Activated naive CD8-positive, alpha-beta T cell (primary cell): ENCODE results near the gene PGAM2.

Experiments
- H3K27ac Mint-ChIP-seq: one replicate; pipeline ENCODE4 v1.8.0; 2021; ENCODE audit warnings: mixed read lengths
- H3K27me3 Mint-ChIP-seq: one replicate; pipeline ENCODE4 v1.8.0; 2021; ENCODE audit warnings: mixed read lengths
- H3K36me3 Mint-ChIP-seq: one replicate; pipeline ENCODE4 v1.8.0; 2021; ENCODE audit warnings: mixed read lengths
- H3K4me1 Mint-ChIP-seq: one replicate; pipeline ENCODE4 v1.8.0; 2021; ENCODE audit warnings: low read depth, mixed read lengths
- H3K4me3 Mint-ChIP-seq: one replicate; pipeline ENCODE4 v1.8.0; 2021; ENCODE audit warnings: mild to moderate bottlenecking, mixed read lengths
- H3K9me3 Mint-ChIP-seq: one replicate; pipeline ENCODE4 v1.8.0; 2021; ENCODE audit warnings: low read depth, mixed read lengths

PGAM2 gene

GRCh38 chr7:44097064-44097932 is 31.9 kb upstream of the PGAM2 start:
- Mint-ChIP-seq H3K27ac (no peak overlapping the region), H3K4me1 (peaks cover 14% of the 10 kb centered on the region), H3K4me3 (no peak overlapping the region), H3K9me3 (no peaks in the 10 kb centered on the region), H3K27me3 (no peaks in the 10 kb centered on the region), H3K36me3 (no peaks in the 10 kb centered on the region)

GRCh38 chr7:44096326-44096881 is 31.0 kb upstream of the PGAM2 start:
- Mint-ChIP-seq H3K4me3 (no peak overlapping the region), H3K36me3 (no peaks in the 10 kb centered on the region), H3K27me3 (no peaks in the 10 kb centered on the region), H3K9me3 (no peaks in the 10 kb centered on the region), H3K27ac (no peak overlapping the region), H3K4me1 (peaks cover 14% of the 10 kb centered on the region)

GRCh38 chr7:44095781-44096180 is 30.4 kb upstream of the PGAM2 start:
- Mint-ChIP-seq H3K4me1 (peaks cover 14% of the 10 kb centered on the region), H3K4me3 (no peak overlapping the region), H3K27me3 (peaks cover 2% of the 10 kb centered on the region), H3K9me3 (no peaks in the 10 kb centered on the region), H3K27ac (no peak overlapping the region), H3K36me3 (no peaks in the 10 kb centered on the region)

- Mint-ChIP-seq H3K27ac (no peak overlapping the region), H3K9me3 (no peaks in the 10 kb centered on the region), H3K36me3 (no peaks in the 10 kb centered on the region), H3K4me1 (peaks cover 14% of the 10 kb centered on the region), H3K4me3 (no peak overlapping the region), H3K27me3 (peaks cover 2% of the 10 kb centered on the region)
Observed at GRCh38 chr7:44094883-44095592, 29.7 kb upstream of the PGAM2 start.

GRCh38 chr7:44094365-44094764 is 29.0 kb upstream of the PGAM2 start:
- Mint-ChIP-seq H3K9me3 (no peaks in the 10 kb centered on the region), H3K27ac (no peak overlapping the region), H3K27me3 (peaks cover 2% of the 10 kb centered on the region), H3K36me3 (no peaks in the 10 kb centered on the region), H3K4me3 (no peak overlapping the region), H3K4me1 (peaks cover 12% of the 10 kb centered on the region)

GRCh38 chr7:44093102-44093641 is 27.8 kb upstream of the PGAM2 start:
- Mint-ChIP-seq H3K27ac (no peak overlapping the region), H3K36me3 (no peaks in the 10 kb centered on the region), H3K27me3 (peaks cover 2% of the 10 kb centered on the region), H3K4me3 (no peak overlapping the region), H3K4me1 (peaks cover 12% of the 10 kb centered on the region), H3K9me3 (no peaks in the 10 kb centered on the region)

- H3K9me3 Mint-ChIP-seq, result no peaks in the 10 kb centered on the region
- H3K4me1 Mint-ChIP-seq, result peaks cover 2% of the 10 kb centered on the region
- H3K4me3 Mint-ChIP-seq, result no peak overlapping the region
- no peak overlapping the region for H3K27ac Mint-ChIP-seq
- peaks cover 2% of the 10 kb centered on the region for H3K27me3 Mint-ChIP-seq
- no peaks in the 10 kb centered on the region for H3K36me3 Mint-ChIP-seq
Observed at GRCh38 chr7:44087911-44088838, 22.8 kb upstream of the PGAM2 start.

- no peak overlapping the region for H3K27ac Mint-ChIP-seq
- peaks cover 2% of the 10 kb centered on the region for H3K4me1 Mint-ChIP-seq
Observed at GRCh38 chr7:44086627-44087026, 21.3 kb upstream of the PGAM2 start.

GRCh38 chr7:44085546-44085945 is 20.2 kb upstream of the PGAM2 start:
- Mint-ChIP-seq H3K27ac (no peak overlapping the region), H3K9me3 (no peaks in the 10 kb centered on the region), H3K4me1 (peaks cover 10% of the 10 kb centered on the region), H3K27me3 (no peaks in the 10 kb centered on the region), H3K36me3 (peaks cover 3% of the 10 kb centered on the region), H3K4me3 (no peak overlapping the region)

More at GRCh38 chr7:44086627-44087026, 21.3 kb upstream of the PGAM2 start:
- Mint-ChIP-seq H3K27me3 (peaks cover 2% of the 10 kb centered on the region), H3K9me3 (no peaks in the 10 kb centered on the region), H3K4me3 (no peak overlapping the region), H3K36me3 (no peaks in the 10 kb centered on the region)

GRCh38 chr7:44084701-44085100 is 19.3 kb upstream of the PGAM2 start:
- Mint-ChIP-seq H3K27me3 (no peaks in the 10 kb centered on the region), H3K27ac (no peak overlapping the region), H3K4me1 (peaks cover 10% of the 10 kb centered on the region), H3K4me3 (no peak overlapping the region), H3K9me3 (no peaks in the 10 kb centered on the region), H3K36me3 (peaks cover 3% of the 10 kb centered on the region)

- Mint-ChIP-seq H3K4me3 (peak overlapping the region; percentile 89), H3K27ac (peak overlapping the region; percentile 34), H3K9me3 (no peaks in the 10 kb centered on the region), H3K36me3 (peaks cover 3% of the 10 kb centered on the region), H3K27me3 (no peaks in the 10 kb centered on the region), H3K4me1 (peaks cover 16% of the 10 kb centered on the region)
Observed at GRCh38 chr7:44083796-44084195, 18.4 kb upstream of the PGAM2 start.

GRCh38 chr7:44082541-44083207 is 17.3 kb upstream of the PGAM2 start:
- no peaks in the 10 kb centered on the region for H3K27me3 Mint-ChIP-seq
- peak overlapping the region; percentile 89 for H3K4me3 Mint-ChIP-seq
- H3K9me3 Mint-ChIP-seq, result no peaks in the 10 kb centered on the region
- H3K36me3 Mint-ChIP-seq, result peaks cover 6% of the 10 kb centered on the region
- H3K4me1 Mint-ChIP-seq, result peaks cover 22% of the 10 kb centered on the region
- peak overlapping the region; percentile 81 for H3K27ac Mint-ChIP-seq

- H3K27ac Mint-ChIP-seq, result peak overlapping the region; percentile 90
- H3K27me3 Mint-ChIP-seq, result no peaks in the 10 kb centered on the region
- H3K4me1 Mint-ChIP-seq, result peaks cover 26% of the 10 kb centered on the region
- H3K36me3 Mint-ChIP-seq, result peaks cover 7% of the 10 kb centered on the region
- peak overlapping the region; percentile 89 for H3K4me3 Mint-ChIP-seq
- no peaks in the 10 kb centered on the region for H3K9me3 Mint-ChIP-seq
Observed at GRCh38 chr7:44081266-44081748, 15.9 kb upstream of the PGAM2 start.
